Neural crest cell (in vitro differentiated cells): ENCODE measurements around the gene KIF3A. TPM values are rescaled to one million over a fixed set of nuclear protein-coding genes. Genes with fewer than 3 reads are reported as not detected.

ENCODE experiments used
- DNase-seq: peaks from one replicate; pipeline ENCODE4 v3.0.0; 2021; ENCODE audit warnings: low read depth, mixed read lengths, low spot score
- H3K27ac Mint-ChIP-seq: one replicate; pipeline ENCODE4 v1.8.0; 2021; ENCODE audit warnings: mild to moderate bottlenecking, mixed read lengths; ENCODE audit not compliant: unreplicated experiment
- H3K27me3 Mint-ChIP-seq: 2 replicates; pipeline ENCODE4 v1.8.0; 2021; ENCODE audit warnings: low read depth, mild to moderate bottlenecking, mixed read lengths
- H3K36me3 Mint-ChIP-seq: 2 replicates; pipeline ENCODE4 v1.8.0; 2021; ENCODE audit warnings: low read depth, mild to moderate bottlenecking, mixed read lengths
- H3K4me1 Mint-ChIP-seq: 2 replicates; pipeline ENCODE4 v1.8.0; 2021; ENCODE audit warnings: mixed read lengths
- H3K4me3 Mint-ChIP-seq: one replicate; pipeline ENCODE4 v1.8.0; 2021; ENCODE audit warnings: mild to moderate bottlenecking, mixed read lengths
- H3K9me3 Mint-ChIP-seq: 2 replicates; pipeline ENCODE4 v1.8.0; 2021; ENCODE audit warnings: mixed read lengths
- total RNA-seq: library from RNA; stranded (reverse); gene quantifications from 2 replicates; pipeline ENCODE4 v1.2.1, GENCODE V29; 2021
- TF ChIP-seq, protein P1 (sequence below): fragments of 200-600 bp; sonication (generic); conservative IDR thresholded peaks from 2 replicates; pipeline ENCODE4 v1.5.0; 2021; ENCODE audit warnings: antibody characterized with exemption, mild to moderate bottlenecking

The KIF3A gene
- total RNA-seq, 1 donor from 2014 or later: 23.8 TPM

DNA sequence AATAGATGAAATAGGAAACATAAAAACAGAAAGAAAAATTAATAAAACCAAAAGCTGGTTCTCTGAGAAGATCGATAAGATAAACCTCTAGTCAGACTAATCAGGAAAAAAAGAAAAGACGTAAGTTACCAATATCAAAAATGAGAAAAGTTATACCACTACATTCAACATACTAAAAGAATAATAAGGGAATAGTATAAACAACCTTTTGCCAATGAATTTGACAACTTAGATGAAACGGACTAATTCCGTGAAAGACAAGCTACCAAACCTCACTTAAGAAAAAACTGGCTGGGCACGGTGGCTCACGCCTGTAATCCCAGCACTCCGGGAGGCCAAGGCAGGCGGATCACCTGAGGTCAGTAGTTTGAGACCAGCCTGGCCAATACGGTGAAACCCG lies 7.5 kb downstream of the KIF3A start:
- TF ChIP-seq, protein P1, sequence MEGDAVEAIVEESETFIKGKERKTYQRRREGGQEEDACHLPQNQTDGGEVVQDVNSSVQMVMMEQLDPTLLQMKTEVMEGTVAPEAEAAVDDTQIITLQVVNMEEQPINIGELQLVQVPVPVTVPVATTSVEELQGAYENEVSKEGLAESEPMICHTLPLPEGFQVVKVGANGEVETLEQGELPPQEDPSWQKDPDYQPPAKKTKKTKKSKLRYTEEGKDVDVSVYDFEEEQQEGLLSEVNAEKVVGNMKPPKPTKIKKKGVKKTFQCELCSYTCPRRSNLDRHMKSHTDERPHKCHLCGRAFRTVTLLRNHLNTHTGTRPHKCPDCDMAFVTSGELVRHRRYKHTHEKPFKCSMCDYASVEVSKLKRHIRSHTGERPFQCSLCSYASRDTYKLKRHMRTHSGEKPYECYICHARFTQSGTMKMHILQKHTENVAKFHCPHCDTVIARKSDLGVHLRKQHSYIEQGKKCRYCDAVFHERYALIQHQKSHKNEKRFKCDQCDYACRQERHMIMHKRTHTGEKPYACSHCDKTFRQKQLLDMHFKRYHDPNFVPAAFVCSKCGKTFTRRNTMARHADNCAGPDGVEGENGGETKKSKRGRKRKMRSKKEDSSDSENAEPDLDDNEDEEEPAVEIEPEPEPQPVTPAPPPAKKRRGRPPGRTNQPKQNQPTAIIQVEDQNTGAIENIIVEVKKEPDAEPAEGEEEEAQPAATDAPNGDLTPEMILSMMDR: no peak
- no peak overlapping the region for H3K4me3 Mint-ChIP-seq
- H3K36me3 Mint-ChIP-seq: peaks cover 4% of the 10 kb centered on the region
- no peaks in the 10 kb centered on the region for H3K27me3 Mint-ChIP-seq
- H3K27ac Mint-ChIP-seq: no peak overlapping the region
- DNase-seq: no peak
- H3K9me3 Mint-ChIP-seq: no peaks in the 10 kb centered on the region
- peaks cover 10% of the 10 kb centered on the region for H3K4me1 Mint-ChIP-seq

DNA sequence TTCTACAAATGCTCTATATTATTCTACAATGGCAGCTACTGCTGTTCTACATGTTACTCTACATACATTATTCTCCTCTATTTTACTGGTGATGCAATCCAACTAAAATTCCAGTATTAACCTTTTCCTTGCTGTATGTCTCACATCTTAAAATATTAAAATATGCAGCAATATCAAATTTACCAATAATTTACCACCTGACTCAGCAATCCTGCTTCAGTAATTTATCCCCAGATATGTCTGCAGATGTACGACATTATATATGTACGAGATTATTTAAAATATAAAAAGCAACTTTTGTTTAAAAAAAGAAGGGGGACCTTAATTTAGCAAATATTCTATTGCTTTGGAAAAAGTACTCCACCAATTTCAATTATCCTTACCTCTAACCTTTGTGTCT lies 11.6 kb downstream of the KIF3A start:
- H3K4me3 Mint-ChIP-seq: no peak overlapping the region
- peaks cover 2% of the 10 kb centered on the region for H3K9me3 Mint-ChIP-seq
- H3K4me1 Mint-ChIP-seq: no peaks in the 10 kb centered on the region
- H3K27me3 Mint-ChIP-seq: no peaks in the 10 kb centered on the region
- no peak overlapping the region for H3K27ac Mint-ChIP-seq
- H3K36me3 Mint-ChIP-seq: peaks cover 16% of the 10 kb centered on the region
- TF ChIP-seq, protein P1: no peak
- DNase-seq: no peak

DNA sequence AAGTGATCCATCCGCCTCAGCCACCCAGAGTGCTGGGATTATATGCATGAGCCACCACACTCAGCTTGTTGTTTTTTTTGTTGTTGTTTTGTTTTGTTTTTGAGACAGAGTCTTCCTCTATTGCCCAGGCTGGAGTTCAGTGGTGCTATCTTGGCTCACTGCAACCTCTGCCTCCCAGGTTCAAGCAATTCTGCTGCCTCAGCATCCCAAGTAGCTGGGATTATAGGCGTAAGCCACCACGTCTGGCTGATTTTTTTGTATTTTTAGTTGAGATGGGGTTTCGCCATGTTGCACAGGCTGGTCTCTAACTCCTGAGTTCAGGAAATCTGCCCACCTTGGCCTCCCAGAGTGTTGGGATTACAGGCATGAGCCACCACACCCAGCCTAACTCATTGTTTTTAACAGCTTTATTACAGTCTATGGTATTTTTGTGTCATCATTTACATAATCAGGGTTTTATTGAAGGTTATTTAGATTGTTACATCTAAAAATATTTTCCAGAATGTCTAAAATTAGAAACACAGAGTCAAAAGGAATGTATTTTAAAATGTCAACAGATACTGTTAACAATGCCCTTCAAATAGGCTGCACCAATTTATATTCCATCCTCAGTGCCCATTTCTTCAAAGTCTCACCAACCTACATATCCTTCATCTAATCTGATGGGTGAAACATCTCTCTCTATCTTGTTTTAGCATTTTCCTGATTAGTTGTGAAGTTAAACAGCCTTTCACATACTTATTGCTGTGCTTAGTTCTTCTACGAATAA lies 18.6 kb downstream of the KIF3A start:
- Mint-ChIP-seq H3K36me3 (peaks cover 5% of the 10 kb centered on the region), H3K27me3 (no peaks in the 10 kb centered on the region), H3K4me1 (no peaks in the 10 kb centered on the region)

DNA sequence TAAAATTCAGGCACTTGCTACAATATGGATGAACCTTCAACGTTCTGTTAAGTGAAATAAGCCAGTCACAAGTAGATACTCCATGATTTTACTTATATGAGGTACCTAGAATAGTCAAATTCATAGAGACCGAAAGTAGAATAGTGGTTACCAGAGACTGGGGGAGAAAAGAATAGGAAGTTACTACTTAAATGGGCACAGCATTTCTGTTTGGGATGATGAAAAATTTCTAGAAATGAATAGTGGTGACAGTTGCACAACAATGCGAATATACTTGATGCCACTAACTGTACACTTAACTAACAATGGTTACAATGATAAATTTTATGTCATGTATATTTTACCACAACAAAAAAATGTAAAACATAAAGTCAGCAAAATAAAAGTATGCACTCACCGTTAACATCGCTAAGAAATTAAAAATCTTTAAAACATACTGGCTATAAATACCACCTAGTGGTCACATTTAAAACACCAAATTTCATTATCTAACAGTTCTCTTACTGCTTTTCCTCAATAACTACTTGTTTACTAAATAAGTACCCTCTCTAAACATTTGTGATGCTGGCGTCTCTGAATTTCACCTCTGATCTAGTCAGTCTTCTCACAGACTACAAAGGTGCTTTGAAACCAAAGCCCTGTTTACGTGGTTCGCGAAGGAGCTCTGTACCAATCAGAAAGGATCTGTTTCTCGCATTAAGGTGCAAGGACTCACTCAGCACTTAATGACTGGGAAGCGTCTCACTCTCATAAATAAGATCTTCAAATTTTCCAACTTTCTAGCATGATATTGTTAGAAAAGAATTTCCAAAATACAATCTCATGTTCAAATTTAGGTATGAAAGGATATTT lies 22.7 kb downstream of the KIF3A start:
- Mint-ChIP-seq H3K27ac (no peak overlapping the region), H3K27me3 (no peaks in the 10 kb centered on the region), H3K9me3 (no peaks in the 10 kb centered on the region), H3K4me1 (no peaks in the 10 kb centered on the region), H3K36me3 (peaks cover 4% of the 10 kb centered on the region), H3K4me3 (no peak overlapping the region)
- TF ChIP-seq, protein P1: peak; percentile 66
- no peak for DNase-seq

More for the DNA sequence above, 18.6 kb downstream of the KIF3A start:
- no peak for DNase-seq
- no peak overlapping the region for H3K27ac Mint-ChIP-seq
- no peak overlapping the region for H3K4me3 Mint-ChIP-seq
- no peaks in the 10 kb centered on the region for H3K9me3 Mint-ChIP-seq
- TF ChIP-seq, protein P1: no peak

DNA sequence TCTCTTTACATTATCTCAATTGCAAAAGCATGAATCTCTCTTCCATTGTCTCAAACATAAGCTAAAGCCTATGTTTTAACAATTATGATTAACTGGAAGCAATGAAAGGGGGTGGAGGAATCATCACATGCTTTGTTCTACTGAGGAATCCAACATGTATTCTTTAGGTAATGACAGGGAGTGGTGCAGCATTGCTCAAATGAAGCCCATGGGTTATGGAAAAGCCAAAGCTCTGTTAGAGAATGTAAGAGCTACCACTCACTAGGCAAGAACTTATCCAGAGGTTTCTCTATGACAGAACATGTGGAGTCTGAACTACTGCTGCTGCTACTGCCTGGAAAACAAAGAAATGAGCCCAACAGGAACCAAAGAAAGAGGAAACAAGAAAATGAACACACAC lies 28.7 kb downstream of the KIF3A start:
- DNase-seq: no peak
- H3K4me1 Mint-ChIP-seq: no peaks in the 10 kb centered on the region
- H3K4me3 Mint-ChIP-seq: no peak overlapping the region
- H3K27ac Mint-ChIP-seq: no peak overlapping the region
- peaks cover 10% of the 10 kb centered on the region for H3K36me3 Mint-ChIP-seq
- H3K27me3 Mint-ChIP-seq: no peaks in the 10 kb centered on the region
- TF ChIP-seq, protein P1: no peak
- no peaks in the 10 kb centered on the region for H3K9me3 Mint-ChIP-seq
